Trophoblast cell (in vitro differentiated cells and primary cell): ENCODE results near the gene TMEM161B.
A peak's percentile ranks its signal among the peaks of the same experiment; 100 is the strongest.
"Not testable (repeated sequence)": the region's sequence is repeated elsewhere in the genome, so short reads cannot be mapped to it uniquely, and the experiment has no call there.

ENCODE experiments used
- DNase-seq, 2 donors: peaks; one replicate each; pipeline ENCODE4 v3.0.0-alpha.2; 2016
- H2AFZ ChIP-seq: 2 replicates; pipeline ENCODE4 v1.6.1; 2013; ENCODE audit warnings: low read length, moderate library complexity, mild to moderate bottlenecking; ENCODE audit not compliant: insufficient read depth, poor library complexity
- H2AK5ac ChIP-seq: 2 replicates; pipeline ENCODE4 v1.6.1; 2013; ENCODE audit warnings: mild to moderate bottlenecking, low read length
- H2BK120ac ChIP-seq: 2 replicates; pipeline ENCODE4 v1.6.1; 2013; ENCODE audit warnings: low read length, mild to moderate bottlenecking, moderate library complexity; ENCODE audit not compliant: insufficient read depth, poor library complexity
- H2BK12ac ChIP-seq: 2 replicates; pipeline ENCODE4 v1.6.1; 2013; ENCODE audit warnings: mild to moderate bottlenecking, low read length, moderate library complexity
- H2BK5ac ChIP-seq: 2 replicates; pipeline ENCODE4 v1.6.1; 2013; ENCODE audit warnings: low read length, low read depth, moderate library complexity, mild to moderate bottlenecking; ENCODE audit not compliant: poor library complexity
- H3K14ac ChIP-seq: 2 replicates; pipeline ENCODE4 v1.6.1; 2013; ENCODE audit warnings: mild to moderate bottlenecking, low read length
- H3K18ac ChIP-seq: 2 replicates; pipeline ENCODE4 v1.6.1; 2013; ENCODE audit warnings: mild to moderate bottlenecking, low read length
- H3K23ac ChIP-seq: 2 replicates; pipeline ENCODE4 v1.6.1; 2013; ENCODE audit warnings: low read length
- H3K27ac ChIP-seq: 2 replicates; pipeline ENCODE4 v1.5.1; 2013; ENCODE audit warnings: low read depth, mild to moderate bottlenecking, inconsistent platforms, low read length, moderate library complexity
- H3K27me3 ChIP-seq: 2 replicates; pipeline ENCODE4 v1.6.1; 2013; ENCODE audit warnings: inconsistent platforms, mild to moderate bottlenecking, low read length, moderate library complexity; ENCODE audit not compliant: insufficient read depth
- H3K36me3 ChIP-seq, 2 experiments: 1 replicate in 1 of 2; 2 replicates in 1 of 2; pipeline ENCODE4 v1.6.1; 2013; ENCODE audit warnings: low read length in 2 of 2, mild to moderate bottlenecking in 2 of 2, moderate library complexity in 1 of 2; ENCODE audit not compliant: insufficient read depth in 2 of 2, control insufficient read depth in 1 of 2
- H3K4ac ChIP-seq: 2 replicates; pipeline ENCODE4 v1.6.1; 2013; ENCODE audit warnings: low read depth, mild to moderate bottlenecking, low read length, moderate library complexity
- H3K4me1 ChIP-seq, 2 experiments: 1 replicate in 1 of 2; 2 replicates in 1 of 2; pipeline ENCODE4 v1.6.1; 2013; ENCODE audit warnings: low read length in 2 of 2, mild to moderate bottlenecking in 2 of 2, moderate library complexity in 1 of 2; ENCODE audit not compliant: insufficient read depth in 2 of 2, control insufficient read depth in 1 of 2
- H3K4me2 ChIP-seq: 2 replicates; pipeline ENCODE4 v1.6.1; 2013; ENCODE audit warnings: inconsistent platforms, mild to moderate bottlenecking, low read length, moderate library complexity
- H3K4me3 ChIP-seq: 2 replicates; pipeline ENCODE4 v1.5.1; 2013; ENCODE audit warnings: mild to moderate bottlenecking, low read depth, low read length, inconsistent platforms
- H3K79me1 ChIP-seq: one replicate; pipeline ENCODE4 v1.6.1; 2013; ENCODE audit warnings: low read length
- H3K79me2 ChIP-seq: 2 replicates; pipeline ENCODE4 v1.6.1; 2013; ENCODE audit warnings: low read length, mild to moderate bottlenecking; ENCODE audit not compliant: control insufficient read depth, insufficient read depth, poor library complexity
- H3K9ac ChIP-seq: 2 replicates; pipeline ENCODE4 v1.6.1; 2013; ENCODE audit warnings: mild to moderate bottlenecking, low read length
- H3K9me3 ChIP-seq: 2 replicates; pipeline ENCODE4 v1.6.1; 2013; ENCODE audit warnings: low read depth, mild to moderate bottlenecking, control low read depth, inconsistent platforms, low read length; ENCODE audit not compliant: insufficient read depth
- H4K12ac ChIP-seq: 2 replicates; pipeline ENCODE4 v1.6.1; 2013; ENCODE audit warnings: low read depth, mild to moderate bottlenecking, low read length, moderate library complexity
- H4K8ac ChIP-seq: 2 replicates; pipeline ENCODE4 v1.6.1; 2013; ENCODE audit warnings: low read depth, mild to moderate bottlenecking, low read length, moderate library complexity
- H4K91ac ChIP-seq: one replicate; pipeline ENCODE4 v1.6.1; 2013; ENCODE audit warnings: low read depth, mild to moderate bottlenecking, low read length, moderate library complexity
- WGBS: extraction: QIAGEN DNeasy Blood & Tissue Kit; methylation state at CpG from one replicate; pipeline ENCODE4 v1.1.7; 2013; ENCODE audit warnings: missing lambda C conversion rate; ENCODE audit not compliant: insufficient read length, insufficient coverage; ENCODE audit errors: extremely low coverage; 5-methylcytosine and 5-hydroxymethylcytosine counted together

Gene TMEM161B

DNA sequence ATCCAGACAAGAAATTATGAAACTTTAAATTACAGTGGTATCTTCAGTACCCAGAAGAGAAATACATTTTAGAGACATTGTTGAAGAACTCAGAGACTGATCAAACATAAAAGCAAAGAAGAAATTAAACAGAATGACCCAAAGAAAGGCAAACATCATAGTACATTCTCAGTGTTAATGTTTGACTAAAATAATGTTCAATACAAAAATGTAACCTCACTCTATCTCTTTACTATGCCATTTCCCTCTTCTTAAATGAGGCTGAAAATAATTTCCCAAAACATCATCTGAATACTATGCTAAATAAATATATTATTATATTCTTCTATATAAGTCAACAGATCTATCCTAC lies 22.8 kb downstream of the TMEM161B start:
- Histone ChIP-seq H3K4me1 (peaks cover 0 to 7% of the 10 kb centered on the region in 2 experiments), H3K79me2 (peaks cover 2% of the 10 kb centered on the region), H4K91ac (no peak overlapping the region), H2AK5ac (no peak overlapping the region), H2BK12ac (no peak overlapping the region), H3K27ac (no peak overlapping the region), H3K36me3 (no peaks in the 10 kb centered on the region), H3K4me2 (no peak overlapping the region), H4K8ac (no peak overlapping the region), H2BK5ac (no peak overlapping the region), H3K23ac (no peak overlapping the region), H2BK120ac (no peak overlapping the region), H2AFZ (no peak overlapping the region), H4K12ac (no peak overlapping the region), H3K14ac (no peak overlapping the region), H3K27me3 (no peaks in the 10 kb centered on the region), H3K9ac (no peak overlapping the region), H3K4ac (no peak overlapping the region), H3K18ac (no peak overlapping the region), H3K9me3 (no peaks in the 10 kb centered on the region), H3K79me1 (no peaks in the 10 kb centered on the region), H3K4me3 (no peak overlapping the region)
- no peak for DNase-seq

DNA sequence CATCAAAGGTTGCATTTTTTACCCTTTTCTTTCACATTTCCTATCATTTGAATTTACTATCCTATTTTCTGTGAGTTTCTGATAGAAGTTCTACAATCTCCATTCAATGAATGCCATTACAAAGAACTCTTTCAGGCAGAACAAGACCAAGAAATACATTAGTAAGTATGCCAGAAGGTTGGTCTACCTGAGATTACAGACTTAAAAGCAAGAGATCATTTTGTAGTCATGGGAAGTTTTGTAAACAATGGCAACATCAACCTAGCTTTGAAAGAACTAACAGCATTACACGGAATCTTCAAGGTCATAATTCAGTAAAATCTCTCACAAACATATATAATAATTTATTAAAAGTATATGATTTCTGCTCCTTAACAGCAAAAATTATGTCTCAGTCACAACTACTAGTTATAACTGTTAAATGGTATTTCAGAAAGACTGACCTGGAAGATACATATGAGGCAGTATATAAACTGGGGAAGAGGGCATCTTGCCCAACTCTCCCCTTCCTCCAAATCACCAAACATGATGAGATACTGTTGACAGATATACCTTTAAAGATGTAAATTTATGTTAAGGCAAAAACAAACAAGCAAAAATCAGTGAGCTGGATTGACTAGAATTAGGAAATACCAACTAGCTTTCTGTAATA lies 23.3 kb downstream of the TMEM161B start:
- Histone ChIP-seq H3K9me3 (no peaks in the 10 kb centered on the region), H4K8ac (no peak overlapping the region), H3K9ac (no peak overlapping the region), H3K4me1 (peaks cover 0 to 7% of the 10 kb centered on the region in 2 experiments), H3K79me1 (no peaks in the 10 kb centered on the region), H2BK12ac (no peak overlapping the region), H4K91ac (no peak overlapping the region), H3K14ac (no peak overlapping the region), H3K4me2 (no peak overlapping the region), H3K4ac (no peak overlapping the region), H2AFZ (no peak overlapping the region), H3K36me3 (no peaks in the 10 kb centered on the region), H3K27me3 (no peaks in the 10 kb centered on the region), H3K4me3 (no peak overlapping the region), H3K18ac (no peak overlapping the region), H2BK120ac (no peak overlapping the region), H2AK5ac (no peak overlapping the region), H4K12ac (no peak overlapping the region), H3K27ac (no peak overlapping the region), H3K23ac (no peak overlapping the region), H2BK5ac (no peak overlapping the region), H3K79me2 (peaks cover 2% of the 10 kb centered on the region)
- peak in 1 of 2 donors; percentile 55 for DNase-seq
- no CpG with 5 or more reads among the region's 1 CpG for WGBS

DNA sequence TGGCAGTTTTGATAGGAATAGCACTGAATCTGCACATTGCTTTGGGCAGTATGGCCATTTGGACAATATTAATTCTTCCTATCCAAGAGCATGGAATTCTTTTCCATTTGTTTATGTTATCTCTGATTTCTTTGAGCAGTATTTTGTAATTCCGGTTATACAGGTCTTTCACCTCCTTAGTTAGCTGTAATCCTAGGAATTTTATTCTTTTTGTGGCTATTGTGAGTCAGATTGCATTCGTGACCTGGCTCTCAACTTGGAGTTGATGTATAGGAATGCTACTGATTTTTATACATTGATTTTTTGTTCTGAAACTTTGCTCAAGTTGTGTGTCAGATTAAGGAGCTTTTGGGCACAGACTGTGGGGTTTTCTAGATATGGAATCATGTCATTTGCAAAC lies 24.0 kb downstream of the TMEM161B start:
- no peak overlapping the region for H2AK5ac ChIP-seq
- H4K8ac ChIP-seq: no peak overlapping the region
- no peak overlapping the region for H3K14ac ChIP-seq
- no peak overlapping the region for H2BK12ac ChIP-seq
- DNase-seq: peak; percentile 26 to 95
- H3K4me1 ChIP-seq: peaks cover 0 to 7% of the 10 kb centered on the region in 2 experiments
- no peak overlapping the region for H3K18ac ChIP-seq
- no peaks in the 10 kb centered on the region for H3K36me3 ChIP-seq
- no peak overlapping the region for H3K4me2 ChIP-seq
- H4K12ac ChIP-seq: no peak overlapping the region
- H3K79me2 ChIP-seq: peaks cover 1% of the 10 kb centered on the region
- H3K9me3 ChIP-seq: no peaks in the 10 kb centered on the region
- no peaks in the 10 kb centered on the region for H3K27me3 ChIP-seq
- no peaks in the 10 kb centered on the region for H3K79me1 ChIP-seq
- H3K9ac ChIP-seq: no peak overlapping the region
- H4K91ac ChIP-seq: no peak overlapping the region
- no peak overlapping the region for H3K23ac ChIP-seq
- no peak overlapping the region for H3K4me3 ChIP-seq
- no peak overlapping the region for H2BK5ac ChIP-seq
- no CpG with 5 or more reads among the region's 2 CpGs for WGBS
- H3K4ac ChIP-seq: no peak overlapping the region
- H2AFZ ChIP-seq: no peak overlapping the region
- no peak overlapping the region for H2BK120ac ChIP-seq
- H3K27ac ChIP-seq: no peak overlapping the region

DNA sequence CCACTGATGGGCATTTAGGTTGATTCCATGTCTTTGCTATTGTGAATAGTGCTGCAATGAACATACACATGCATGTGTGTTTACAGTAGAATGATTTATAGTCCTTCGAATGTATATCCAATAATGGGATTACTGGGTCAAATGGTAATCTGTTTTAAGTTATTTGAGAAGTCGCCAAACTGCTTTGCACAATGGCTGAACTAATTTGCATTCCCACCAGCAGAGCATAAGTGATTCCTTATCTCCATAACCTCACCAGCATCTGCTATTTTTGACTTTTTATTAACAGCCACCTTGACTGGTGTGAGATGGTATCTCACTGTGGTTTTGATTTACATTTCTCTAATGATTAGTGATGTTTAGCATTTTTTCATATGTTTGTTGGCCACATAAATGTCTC lies 25.2 kb downstream of the TMEM161B start:
- not testable (repeated sequence) for H4K91ac ChIP-seq, H4K12ac ChIP-seq, H3K4me3 ChIP-seq, H3K9ac ChIP-seq, H3K14ac ChIP-seq, H3K4ac ChIP-seq, H3K4me1 ChIP-seq, H3K79me1 ChIP-seq, H2BK5ac ChIP-seq, H3K23ac ChIP-seq, H2BK12ac ChIP-seq, H2AK5ac ChIP-seq, H3K79me2 ChIP-seq, H3K27ac ChIP-seq, H3K36me3 ChIP-seq, H3K27me3 ChIP-seq, H4K8ac ChIP-seq, H3K9me3 ChIP-seq, H2AFZ ChIP-seq, H3K4me2 ChIP-seq, H2BK120ac ChIP-seq, H3K18ac ChIP-seq
- DNase-seq: peak in 1 of 2 donors; percentile 55
- no CpG with 5 or more reads among the region's 2 CpGs for WGBS
